Right cardiac atrium (tissue), 5 donors: ENCODE measurements around the gene MDFIC2. TPM values are rescaled to one million over a fixed set of nuclear protein-coding genes. Genes with fewer than 3 reads are reported as not detected.

Experiments
- ATAC-seq, 2 donors: fragments of 200-7000 bp; cut with Tn5 transposase; one replicate each; pipeline versions ENCODE4 v1.8.0 to v1.9.1; 2020; ENCODE audit warnings: moderate library complexity in 2 of 2, mild to moderate bottlenecking in 1 of 2
- DNase-seq, 3 donors: peaks; one replicate each; pipeline ENCODE4 v3.0.0-alpha.2; 2020
- H3K27ac ChIP-seq: one replicate; pipeline ENCODE4 v1.5.1; 2013; ENCODE audit warnings: mild to moderate bottlenecking, low read length, control low read depth, moderate library complexity
- H3K27me3 ChIP-seq: one replicate; pipeline ENCODE4 v1.6.1; 2013; ENCODE audit not compliant: control insufficient read depth, insufficient read depth
- H3K4me1 ChIP-seq: one replicate; pipeline ENCODE4 v1.6.1; 2013; ENCODE audit warnings: low read length; ENCODE audit not compliant: control insufficient read depth, insufficient read depth
- H3K4me3 ChIP-seq: one replicate; pipeline ENCODE4 v1.5.1; 2013; ENCODE audit warnings: low read length, control low read depth
- H3K9me3 ChIP-seq: one replicate; pipeline ENCODE4 v1.6.1; 2013; ENCODE audit warnings: low read length; ENCODE audit not compliant: control insufficient read depth
- WGBS: extraction: QIAGEN DNeasy Blood & Tissue Kit; methylation state at CpG from one replicate; pipeline ENCODE4 v1.1.7; 2013; 5-methylcytosine and 5-hydroxymethylcytosine counted together
- intact Hi-C, 4 donors: fragments of 100-400 bp; cut with DNase I; formaldehyde crosslinking; loops; one replicate each; pipeline versions ENCODE4 v1.11.0 to v1.14.0; 2022 to 2023
- polyA plus RNA-seq: library from polyadenylated mRNA; stranded (reverse); fragments of 200-250 nt; gene quantifications from one replicate; pipeline ENCODE4 v1.2.3, GENCODE V29; 2013
- total RNA-seq, 4 donors: library from RNA; stranded (reverse); fragmentation: NEBNext Ultra II Directional; extraction: Animal tissue kit (Norgen Biotek cat#: 25700); gene quantifications; one replicate each; pipeline ENCODE4 v1.2.1, GENCODE V29; 2021
- donor health status: healthy with polysubstance abuse.
- donor health status: DM: no; HTN: yes; CAD: no.
- donor health status: DM: no; HTN: no; CAD: no.
- donor health status: DM: no; HTN: yes; CAD: no; lungs with severe emphysema.
- donor health status: DM: yes; HTN: yes; CAD: no.

Gene MDFIC2
- total and polyA plus RNA-seq, 5 donors: not detected

DNA sequence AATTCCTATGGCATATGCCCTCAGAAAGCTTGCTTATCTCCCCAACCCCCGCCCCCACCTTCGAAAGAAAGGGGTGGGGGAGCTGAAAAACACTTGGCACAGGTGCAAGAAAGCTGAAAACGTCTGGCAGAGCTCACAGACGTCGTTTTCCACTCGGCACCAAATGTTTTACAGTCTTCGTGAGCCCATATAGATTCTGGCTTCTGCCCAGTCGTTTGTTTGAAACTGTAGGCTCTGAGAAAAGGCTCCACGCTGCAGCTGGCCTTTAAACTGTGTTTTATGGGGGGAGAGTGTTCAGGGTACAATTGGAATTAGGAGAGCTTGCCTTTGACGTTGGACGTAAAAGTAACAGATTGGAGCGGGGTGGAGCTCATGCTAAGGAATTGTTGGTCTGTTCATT is 130.3 kb downstream of the MDFIC2 start:
- no peaks in the 10 kb centered on the region for H3K4me1 ChIP-seq
- no peak overlapping the region for H3K27ac ChIP-seq
- WGBS: 35% methylated on average over 12 of the region's 12 CpGs
- intact Hi-C loops: no loop called here
- H3K27me3 ChIP-seq: peaks cover 2% of the 10 kb centered on the region
- no peak overlapping the region for H3K4me3 ChIP-seq
- DNase-seq: no peak
- H3K9me3 ChIP-seq: no peaks in the 10 kb centered on the region
- no peak for ATAC-seq

DNA sequence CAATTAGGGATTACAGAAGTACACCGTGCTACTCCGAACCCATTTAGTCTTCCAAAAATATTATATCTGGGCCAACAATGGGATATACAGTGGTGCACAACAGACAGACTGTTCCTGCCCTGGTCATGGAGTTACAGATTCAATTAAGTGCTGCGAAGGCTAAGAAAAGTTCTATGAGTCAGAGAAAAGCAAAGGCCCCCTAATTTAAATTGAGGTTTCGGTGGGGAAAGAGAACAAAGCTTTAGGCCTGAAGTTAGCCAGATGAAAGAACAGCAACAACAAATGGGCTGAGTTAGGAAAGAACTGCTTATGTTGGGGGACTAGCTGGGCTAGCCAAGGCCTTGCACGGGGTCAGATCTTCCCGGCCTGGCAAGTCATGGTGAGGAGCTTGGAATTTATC is 131.8 kb downstream of the MDFIC2 start:
- H3K27me3 ChIP-seq: no peaks in the 10 kb centered on the region
- H3K4me3 ChIP-seq: no peak overlapping the region
- DNase-seq (no peak), ATAC-seq (no peak)
- no peaks in the 10 kb centered on the region for H3K4me1 ChIP-seq
- no peak overlapping the region for H3K27ac ChIP-seq
- WGBS: 75% methylated on average over 6 of the region's 6 CpGs
- H3K9me3 ChIP-seq: no peaks in the 10 kb centered on the region
- intact Hi-C loops: no loop called here

DNA sequence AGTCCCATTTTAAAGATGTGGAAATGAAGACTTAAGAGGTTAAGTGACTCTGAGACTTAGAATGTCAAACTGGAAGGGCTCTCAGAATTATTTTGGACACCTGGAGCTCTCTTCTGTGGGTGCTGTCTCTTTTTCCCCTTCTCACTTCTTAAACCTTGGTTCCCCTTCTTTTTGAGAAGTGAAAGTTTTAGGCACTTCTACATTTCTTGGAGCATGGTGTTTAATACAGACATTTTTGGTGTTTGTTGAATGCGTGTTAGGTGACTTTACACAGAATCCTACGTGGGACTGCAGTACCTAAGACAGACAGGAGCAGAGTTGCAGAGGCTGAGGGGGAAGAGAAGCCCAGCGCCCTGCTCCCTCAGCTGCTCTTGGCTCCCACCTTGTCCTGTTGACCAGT is 133.3 kb downstream of the MDFIC2 start:
- H3K9me3 ChIP-seq: no peaks in the 10 kb centered on the region
- H3K4me3 ChIP-seq: no peak overlapping the region
- intact Hi-C loops: no loop called here
- ATAC-seq (no peak), DNase-seq (no peak)
- H3K27ac ChIP-seq: no peak overlapping the region
- WGBS: 87% methylated on average over 3 of the region's 3 CpGs
- no peaks in the 10 kb centered on the region for H3K4me1 ChIP-seq
- H3K27me3 ChIP-seq: no peaks in the 10 kb centered on the region

DNA sequence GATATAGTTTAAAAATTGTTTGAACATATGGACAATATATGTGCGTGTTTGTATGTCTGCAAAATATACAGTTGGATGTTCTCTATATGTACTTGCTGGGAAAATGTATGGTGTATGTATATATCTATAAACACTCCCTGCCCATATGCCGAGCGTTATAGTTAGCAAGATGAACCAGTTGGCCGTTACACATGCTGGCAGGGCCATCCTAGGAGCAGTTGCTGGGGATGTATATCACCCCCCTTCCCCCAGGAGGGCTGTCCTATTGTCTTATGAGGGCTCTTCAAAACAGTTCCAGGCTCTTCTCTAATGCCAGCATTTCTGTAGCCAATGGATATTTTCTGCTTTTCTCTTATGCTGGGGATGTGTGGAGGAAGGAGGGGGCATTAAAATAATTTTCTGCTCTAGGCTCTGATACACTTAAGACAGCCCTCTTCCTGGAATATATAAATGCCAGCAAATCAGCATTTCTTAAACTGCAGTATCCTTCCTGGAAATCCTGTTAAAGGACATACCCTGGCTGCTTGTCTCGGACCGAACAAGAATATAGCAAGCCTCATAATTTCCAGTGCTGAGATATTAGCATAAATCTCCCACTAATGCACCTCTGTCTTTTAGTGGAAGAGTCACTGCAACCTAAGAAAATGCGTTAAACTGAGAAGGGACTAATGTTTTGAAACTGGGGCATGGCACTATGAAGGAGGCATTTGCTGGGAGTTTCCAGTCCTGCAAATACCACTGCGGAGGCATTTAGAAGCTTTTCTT is 134.4 kb downstream of the MDFIC2 start:
- no peak overlapping the region for H3K27ac ChIP-seq

DNA sequence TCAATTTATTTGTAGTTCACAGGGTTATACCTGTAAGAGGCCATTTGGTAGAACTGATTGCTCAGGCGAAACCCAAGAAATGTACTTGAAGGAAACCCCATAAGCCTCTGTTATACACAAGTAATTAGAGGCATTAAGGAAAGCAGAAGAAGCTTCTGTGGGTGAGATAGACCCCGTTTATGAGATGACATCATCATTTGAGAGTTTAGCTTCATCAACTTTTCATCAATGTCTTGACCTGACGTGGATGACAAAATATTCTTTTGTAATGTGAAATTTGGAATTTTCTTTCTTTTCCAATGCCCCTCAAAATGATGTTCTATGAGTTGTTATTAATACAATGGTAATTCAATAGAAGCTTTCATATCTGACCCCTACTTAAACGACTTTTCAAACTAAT is 136.2 kb downstream of the MDFIC2 start:
- no peaks in the 10 kb centered on the region for H3K9me3 ChIP-seq
- no peak for DNase-seq
- no peak overlapping the region for H3K4me3 ChIP-seq
- H3K4me1 ChIP-seq: no peaks in the 10 kb centered on the region
- no peak overlapping the region for H3K27ac ChIP-seq
- H3K27me3 ChIP-seq: no peaks in the 10 kb centered on the region
- 68% methylated on average over 4 of the region's 4 CpGs for WGBS
- no peak for ATAC-seq
- intact Hi-C loops: no loop called here

More for the DNA sequence above, 134.4 kb downstream of the MDFIC2 start:
- Histone ChIP-seq H3K4me1 (no peaks in the 10 kb centered on the region), H3K4me3 (no peak overlapping the region), H3K27me3 (no peaks in the 10 kb centered on the region), H3K9me3 (no peaks in the 10 kb centered on the region)
- WGBS: 70% methylated on average over 8 of the region's 8 CpGs
- DNase-seq: no peak
- intact Hi-C loops: no loop called here
- no peak for ATAC-seq

DNA sequence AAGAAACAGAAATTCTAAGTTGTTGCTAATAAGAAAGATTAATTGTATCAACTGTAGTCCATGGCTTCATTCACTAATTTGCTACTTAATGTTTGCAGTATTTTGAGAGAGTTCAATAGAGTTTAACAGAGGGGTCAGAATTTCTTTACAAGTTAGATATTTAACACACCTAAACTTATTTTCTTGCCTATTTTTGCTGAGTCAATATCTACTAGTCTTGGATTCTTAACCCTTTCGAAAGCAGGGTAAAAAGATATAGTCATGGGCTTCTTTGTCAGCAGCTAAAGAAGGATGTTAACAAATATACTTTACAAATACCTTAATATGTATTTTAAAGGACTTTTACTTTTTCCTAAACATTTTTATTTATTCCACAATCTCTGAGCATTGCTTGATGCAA is 155.6 kb downstream of the MDFIC2 start:
- DNase-seq (no peak), ATAC-seq (no peak)
- H3K9me3 ChIP-seq: no peaks in the 10 kb centered on the region
- intact Hi-C loops: no loop called here
- WGBS: 83% methylated on average over 1 of the region's 1 CpG
- no peaks in the 10 kb centered on the region for H3K27me3 ChIP-seq
- no peaks in the 10 kb centered on the region for H3K4me1 ChIP-seq
- H3K27ac ChIP-seq: no peak overlapping the region
- no peak overlapping the region for H3K4me3 ChIP-seq

DNA sequence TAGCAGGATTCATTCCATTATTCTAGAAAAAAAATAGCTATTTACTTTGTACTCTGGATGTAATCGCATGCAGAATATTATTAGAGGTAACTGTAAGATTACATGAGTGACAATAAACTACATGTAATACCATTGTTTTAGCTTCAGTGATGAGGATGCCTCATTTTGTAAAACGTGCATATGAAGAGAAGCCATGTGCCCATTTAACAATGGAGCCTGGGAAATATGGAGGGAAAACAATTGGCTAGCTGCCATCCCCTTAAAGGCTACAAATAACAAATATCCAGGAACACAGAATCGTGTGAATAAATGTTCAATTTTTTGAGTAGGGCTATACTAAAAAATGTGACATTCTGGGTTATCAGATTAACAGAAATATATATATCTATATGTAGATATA is 161.8 kb downstream of the MDFIC2 start:
- WGBS: 53% methylated on average over 3 of the region's 3 CpGs
- Histone ChIP-seq H3K27ac (no peak overlapping the region), H3K27me3 (no peaks in the 10 kb centered on the region), H3K9me3 (no peaks in the 10 kb centered on the region), H3K4me1 (no peaks in the 10 kb centered on the region), H3K4me3 (no peak overlapping the region)
- intact Hi-C loops: no loop called here
- DNase-seq (no peak), ATAC-seq (no peak)

DNA sequence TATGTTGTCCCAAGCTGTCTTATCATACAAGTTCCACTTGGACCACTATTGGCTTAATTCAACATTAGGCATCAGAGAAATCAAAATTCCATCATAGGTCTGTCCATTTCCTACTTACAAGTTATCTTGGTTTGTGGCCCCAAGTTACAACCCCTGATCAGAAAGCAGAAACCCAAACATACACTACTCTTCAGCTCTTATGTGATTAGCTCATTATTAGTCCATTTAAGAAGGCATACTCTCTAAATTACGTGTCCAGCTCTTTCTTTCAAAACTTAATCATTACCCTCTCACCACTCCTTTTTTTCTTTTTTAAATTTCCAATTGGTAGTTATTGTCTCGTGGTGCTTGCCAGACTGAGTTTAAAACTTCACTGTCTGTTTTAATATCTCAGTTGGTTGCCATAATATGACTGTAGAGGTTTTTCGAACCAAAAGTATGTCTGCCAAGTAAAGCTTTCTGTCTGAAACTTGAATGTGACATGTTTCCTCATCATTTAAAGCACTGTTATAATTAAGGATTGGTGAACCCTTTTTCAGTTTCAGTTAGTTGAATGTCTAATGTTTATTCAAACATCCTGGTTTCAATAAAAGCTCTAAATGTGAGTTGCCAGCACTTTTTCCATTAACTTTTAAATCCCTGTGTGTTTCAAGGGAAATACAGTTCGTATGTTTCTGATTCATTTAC is 162.6 kb downstream of the MDFIC2 start:
- H3K4me3 ChIP-seq: no peak overlapping the region
- no peaks in the 10 kb centered on the region for H3K27me3 ChIP-seq
- H3K27ac ChIP-seq: no peak overlapping the region
- DNase-seq (no peak), ATAC-seq (no peak)
- intact Hi-C loops: no loop called here
- H3K9me3 ChIP-seq: no peaks in the 10 kb centered on the region
- 47% methylated on average over 4 of the region's 4 CpGs for WGBS
- H3K4me1 ChIP-seq: no peaks in the 10 kb centered on the region
